SW 1271 (cell line): ENCODE results near the gene RLF.

ENCODE experiments used
- DNase-seq, 2 experiments: peaks; one replicate each; lab custom pipeline; 2025; lab: John Stamatoyannopoulos, UW

RLF gene

DNA sequence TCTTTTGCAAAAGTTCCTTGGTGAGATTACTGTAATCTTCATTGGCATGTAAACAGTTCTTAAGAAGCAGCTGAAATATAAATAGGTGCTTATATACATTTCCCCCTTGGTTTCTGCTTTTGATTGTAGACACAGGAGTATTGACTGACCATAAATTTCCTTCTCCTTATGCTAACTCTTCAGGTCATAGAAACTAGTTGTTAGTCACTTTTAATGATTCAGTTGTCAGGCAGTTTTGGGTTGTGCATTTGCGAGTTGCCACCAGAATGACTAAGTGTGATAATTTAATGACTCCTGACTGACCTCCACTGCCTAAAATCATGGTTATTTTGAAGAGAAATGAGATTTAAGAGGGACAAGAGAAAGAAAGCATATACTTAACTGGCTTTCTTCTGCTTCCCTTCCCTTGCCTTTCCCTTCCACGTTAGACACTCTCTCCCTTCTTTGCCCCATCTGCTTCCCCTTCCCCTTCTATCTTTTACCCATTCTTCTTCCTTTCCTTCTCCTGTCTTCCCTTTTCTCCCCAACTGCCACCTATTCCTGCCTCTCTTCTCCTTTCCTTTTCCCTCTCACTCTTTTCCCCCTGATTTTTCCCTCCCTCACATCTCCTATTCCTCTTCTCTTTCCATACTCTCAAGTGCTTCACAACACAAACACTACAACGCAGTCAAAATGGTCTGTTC, 109.1 kb downstream of the RLF start:
- DNase-seq = no peak

DNA sequence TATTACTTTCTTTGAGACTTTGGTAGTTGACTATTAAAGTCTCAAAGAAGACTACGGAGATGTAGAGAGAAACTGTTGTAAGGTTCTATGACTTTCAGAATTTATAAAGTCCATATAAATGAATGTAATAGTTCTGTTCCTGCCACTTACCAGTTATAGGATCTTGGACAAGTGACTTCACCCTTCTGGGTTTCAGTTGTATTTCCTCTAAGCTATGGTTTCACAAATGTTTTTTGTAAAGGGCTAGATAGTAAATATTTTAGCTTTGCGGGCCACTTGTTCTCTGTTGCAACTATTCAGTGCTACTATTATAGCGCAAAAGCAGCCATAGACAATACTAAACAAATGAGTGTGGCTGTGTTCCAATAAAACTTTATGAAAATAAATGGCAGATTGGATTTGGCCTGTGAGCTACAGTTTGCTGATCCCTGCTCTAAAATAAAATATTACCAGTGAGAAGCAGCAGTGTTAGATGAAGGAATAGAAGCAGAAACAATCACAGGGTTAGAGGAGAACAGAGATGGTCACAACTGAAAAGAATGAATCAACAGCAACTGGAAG, 111.5 kb downstream of the RLF start:
- no peak for DNase-seq

DNA sequence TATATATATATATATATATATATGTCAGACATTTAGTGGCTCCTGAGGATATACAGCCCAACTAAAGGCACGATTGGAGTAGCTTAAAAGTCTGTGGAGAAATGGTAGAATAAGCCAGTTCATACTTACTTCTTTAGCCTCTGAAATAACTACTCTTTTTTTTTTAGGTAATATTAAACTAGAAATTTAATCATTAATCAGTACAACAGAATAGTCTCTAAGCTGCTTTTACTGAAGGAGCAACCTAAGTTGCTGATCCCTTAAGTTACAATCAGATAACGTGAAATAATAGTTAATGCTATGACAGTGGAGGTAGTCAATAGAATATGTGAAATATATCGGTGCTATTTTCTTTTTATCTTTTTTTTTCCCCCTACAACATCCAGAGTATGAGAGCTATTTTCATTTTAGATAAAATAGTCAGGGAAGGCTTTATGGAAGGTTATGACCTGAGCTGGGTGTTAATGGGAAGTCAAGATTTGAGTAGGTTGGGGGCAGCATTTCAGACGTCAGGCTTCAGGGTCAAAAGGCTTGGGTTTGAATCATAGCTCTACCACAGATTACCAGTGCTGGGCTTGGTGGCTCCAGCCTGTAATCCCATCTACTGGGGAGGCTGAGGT, 112.5 kb downstream of the RLF start:
- DNase-seq = no peak

DNA sequence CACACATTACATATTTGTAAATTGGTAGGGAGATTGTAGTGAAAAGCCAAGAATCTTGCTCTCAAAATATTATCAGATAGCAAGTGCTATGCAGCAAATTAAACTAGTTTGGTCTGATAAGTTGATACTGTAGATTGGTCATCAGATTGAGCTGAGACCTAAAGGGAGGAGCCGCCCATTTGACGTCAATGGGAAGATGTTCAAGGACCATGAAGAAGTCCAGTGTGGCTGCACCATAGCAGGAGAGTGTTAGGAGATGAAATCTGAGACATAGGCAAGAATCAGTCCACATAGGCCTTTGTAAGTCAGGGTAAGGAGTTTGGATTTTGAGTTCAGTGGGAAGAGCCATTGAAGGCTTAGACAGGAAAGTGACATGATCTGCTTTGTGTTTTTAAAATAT, 113.1 kb downstream of the RLF start:
- no peak for DNase-seq

- DNase-seq = no peak
Measured at GRCh38 chr1:40276122-40276521, 114.9 kb downstream of the RLF start.

DNA sequence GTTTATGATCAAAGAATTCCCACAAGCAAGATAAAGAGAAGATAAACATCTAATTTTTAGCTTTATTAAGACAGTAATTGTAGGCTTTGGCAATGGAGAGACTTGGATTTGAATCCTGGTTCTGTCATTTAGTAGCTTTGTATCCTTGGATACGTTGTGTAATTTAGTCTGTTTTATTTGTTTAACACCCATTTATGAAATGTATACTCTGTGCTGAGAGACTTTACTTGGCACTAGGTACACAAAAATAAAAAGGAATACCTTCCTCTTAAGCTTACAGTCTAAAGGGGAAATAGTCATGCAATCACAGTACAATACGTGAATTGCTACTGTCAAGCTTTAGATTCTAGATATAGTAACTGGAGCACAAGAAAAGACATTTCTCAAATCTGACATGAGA, 120.7 kb downstream of the RLF start:
- no peak for DNase-seq
